Mesendoderm (in vitro differentiated cells): ENCODE data around the gene NFXL1.
A peak's percentile ranks its signal among the peaks of the same experiment; 100 is the strongest.
"Not testable (repeated sequence)": the region's sequence is repeated elsewhere in the genome, so short reads cannot be mapped to it uniquely, and the experiment has no call there.

Experiments used
- DNase-seq: peaks from one replicate; pipeline ENCODE4 v3.0.0; 2013
- H2AK5ac ChIP-seq: 2 replicates; pipeline ENCODE4 v1.6.1; 2013; ENCODE audit warnings: low read length, inconsistent platforms
- H2BK120ac ChIP-seq: 2 replicates; pipeline ENCODE4 v1.6.1; 2013; ENCODE audit warnings: low read depth, mild to moderate bottlenecking, low read length, moderate library complexity, mixed read lengths
- H2BK15ac ChIP-seq: replicated peaks from 2 replicates; pipeline ENCODE4 v1.6.1; 2013; ENCODE audit warnings: low read depth, mild to moderate bottlenecking, moderate library complexity
- H2BK5ac ChIP-seq: 2 replicates; pipeline ENCODE4 v1.6.1; 2013; ENCODE audit warnings: low read length, inconsistent platforms
- H3K18ac ChIP-seq: 2 replicates; pipeline ENCODE4 v1.6.1; 2013; ENCODE audit warnings: mild to moderate bottlenecking, low read length, mixed read lengths
- H3K23ac ChIP-seq: one replicate; pipeline ENCODE4 v1.6.1; 2013; ENCODE audit warnings: low read length
- H3K27ac ChIP-seq: 2 replicates; pipeline ENCODE4 v1.5.1; 2013; ENCODE audit warnings: low read depth, mild to moderate bottlenecking, inconsistent platforms, low read length, moderate library complexity
- H3K27me3 ChIP-seq: 2 replicates; pipeline ENCODE4 v1.6.1; 2013; ENCODE audit warnings: low read length, control low read depth, mild to moderate bottlenecking, inconsistent platforms; ENCODE audit not compliant: insufficient read depth, poor library complexity
- H3K36me3 ChIP-seq: 2 replicates; pipeline ENCODE4 v1.6.1; 2013; ENCODE audit warnings: low read length, inconsistent platforms; ENCODE audit not compliant: control insufficient read depth, insufficient read depth
- H3K4ac ChIP-seq: one replicate; pipeline ENCODE4 v1.6.1; 2013; ENCODE audit warnings: low read depth, mild to moderate bottlenecking, low read length, moderate library complexity
- H3K4me1 ChIP-seq: 2 replicates; pipeline ENCODE4 v1.6.1; 2013; ENCODE audit warnings: low read depth, low read length, inconsistent platforms; ENCODE audit not compliant: control insufficient read depth
- H3K4me2 ChIP-seq: 2 replicates; pipeline ENCODE4 v1.6.1; 2013; ENCODE audit warnings: low read length
- H3K4me3 ChIP-seq: 2 replicates; pipeline ENCODE4 v1.5.1; 2013; ENCODE audit warnings: mild to moderate bottlenecking, low read length
- H3K56ac ChIP-seq: one replicate; pipeline ENCODE4 v1.6.1; 2013; ENCODE audit warnings: low read length
- H3K79me1 ChIP-seq: 2 replicates; pipeline ENCODE4 v1.6.1; 2013; ENCODE audit warnings: low read length, inconsistent platforms
- H3K79me2 ChIP-seq: 2 replicates; pipeline ENCODE4 v1.6.1; 2013; ENCODE audit warnings: mild to moderate bottlenecking, low read length; ENCODE audit not compliant: control insufficient read depth, insufficient read depth
- H3K9ac ChIP-seq: 2 replicates; pipeline ENCODE4 v1.6.1; 2013; ENCODE audit warnings: low read length, inconsistent platforms
- H4K5ac ChIP-seq: one replicate; pipeline ENCODE4 v1.6.1; 2013; ENCODE audit warnings: low read length
- H4K8ac ChIP-seq: one replicate; pipeline ENCODE4 v1.6.1; 2013; ENCODE audit warnings: low read depth, mild to moderate bottlenecking, control low read depth, low read length, moderate library complexity
- WGBS: extraction: QIAGEN DNeasy Blood & Tissue Kit; methylation state at CpG from one replicate; pipeline ENCODE4 v1.1.7; 2013; ENCODE audit warnings: low lambda C conversion rate, missing lambda C conversion rate; ENCODE audit not compliant: insufficient coverage; ENCODE audit errors: extremely low coverage; 5-methylcytosine and 5-hydroxymethylcytosine counted together

NFXL1 gene

DNA sequence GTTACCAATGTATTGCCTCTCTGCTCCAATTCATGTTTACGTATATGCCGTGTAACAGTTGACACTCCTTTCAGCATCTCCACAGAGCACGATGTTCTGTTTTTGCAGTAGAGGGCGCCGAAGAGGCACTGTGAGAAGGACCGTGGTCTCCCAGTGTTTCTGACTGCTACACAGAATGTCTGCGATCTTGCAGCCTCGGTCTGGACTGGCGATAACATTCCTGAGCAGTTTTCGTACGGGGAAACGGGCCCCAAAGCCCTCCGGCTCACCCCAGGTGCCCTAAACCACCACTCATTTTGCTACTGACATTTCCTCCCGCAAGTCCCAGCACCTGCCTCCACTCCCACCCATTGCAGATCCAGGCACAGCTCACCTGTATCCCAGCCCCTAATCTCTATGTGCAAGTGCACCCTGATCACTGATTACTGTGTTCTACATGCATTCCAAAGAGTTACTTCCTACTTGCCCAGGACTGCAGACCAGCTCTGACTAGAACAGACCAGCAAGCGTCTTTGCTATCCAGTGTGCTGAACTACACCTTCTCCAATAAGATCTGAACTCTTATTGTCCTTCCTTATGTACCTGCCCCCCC lies 12.4 kb upstream of the NFXL1 start:
- no CpG with 5 or more reads among the region's 15 CpGs for WGBS
- Histone ChIP-seq H3K18ac (no peak overlapping the region), H3K9ac (no peak overlapping the region), H3K4me2 (peak overlapping the region; percentile 25), H4K8ac (no peak overlapping the region), H3K56ac (peak overlapping the region; percentile 7), H2BK120ac (no peak overlapping the region), H3K4me3 (no peak overlapping the region), H3K79me2 (no peaks in the 10 kb centered on the region), H3K79me1 (no peaks in the 10 kb centered on the region), H3K27me3 (no peaks in the 10 kb centered on the region), H3K4me1 (no peaks in the 10 kb centered on the region), H2BK5ac (no peak overlapping the region), H3K36me3 (no peaks in the 10 kb centered on the region), H2AK5ac (no peak overlapping the region), H3K4ac (no peak overlapping the region), H3K23ac (no peak overlapping the region), H2BK15ac (no peak overlapping the region), H4K5ac (no peak overlapping the region), H3K27ac (no peak overlapping the region)
- DNase-seq, result peak; percentile 87

DNA sequence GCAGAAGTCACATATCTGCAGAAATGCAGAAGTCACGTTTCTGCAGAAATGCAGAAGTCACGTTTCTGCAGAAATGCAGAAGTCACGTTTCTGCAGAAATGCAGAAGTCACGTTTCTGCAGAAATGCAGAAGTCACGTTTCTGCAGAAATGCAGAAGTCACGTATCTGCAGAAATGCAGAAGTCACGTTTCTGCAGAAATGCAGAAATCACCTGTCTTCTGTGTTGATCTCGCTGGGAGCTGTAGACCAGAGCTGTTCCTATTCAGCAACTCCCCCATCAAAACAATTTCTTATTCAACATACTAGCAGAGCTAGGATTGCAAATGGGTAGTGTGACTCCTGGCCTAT lies 8.9 kb upstream of the NFXL1 start:
- H3K4me3 ChIP-seq, H3K18ac ChIP-seq, H3K4me2 ChIP-seq, H3K27ac ChIP-seq, H3K23ac ChIP-seq, H3K4me1 ChIP-seq, H2BK15ac ChIP-seq, H3K79me2 ChIP-seq, H3K56ac ChIP-seq, H4K5ac ChIP-seq, H4K8ac ChIP-seq, H3K27me3 ChIP-seq, H2AK5ac ChIP-seq, H2BK5ac ChIP-seq, DNase-seq, H3K36me3 ChIP-seq, H3K9ac ChIP-seq, H3K79me1 ChIP-seq, H2BK120ac ChIP-seq, H3K4ac ChIP-seq: not testable (repeated sequence)
- WGBS, result no CpG with 5 or more reads among the region's 8 CpGs

DNA sequence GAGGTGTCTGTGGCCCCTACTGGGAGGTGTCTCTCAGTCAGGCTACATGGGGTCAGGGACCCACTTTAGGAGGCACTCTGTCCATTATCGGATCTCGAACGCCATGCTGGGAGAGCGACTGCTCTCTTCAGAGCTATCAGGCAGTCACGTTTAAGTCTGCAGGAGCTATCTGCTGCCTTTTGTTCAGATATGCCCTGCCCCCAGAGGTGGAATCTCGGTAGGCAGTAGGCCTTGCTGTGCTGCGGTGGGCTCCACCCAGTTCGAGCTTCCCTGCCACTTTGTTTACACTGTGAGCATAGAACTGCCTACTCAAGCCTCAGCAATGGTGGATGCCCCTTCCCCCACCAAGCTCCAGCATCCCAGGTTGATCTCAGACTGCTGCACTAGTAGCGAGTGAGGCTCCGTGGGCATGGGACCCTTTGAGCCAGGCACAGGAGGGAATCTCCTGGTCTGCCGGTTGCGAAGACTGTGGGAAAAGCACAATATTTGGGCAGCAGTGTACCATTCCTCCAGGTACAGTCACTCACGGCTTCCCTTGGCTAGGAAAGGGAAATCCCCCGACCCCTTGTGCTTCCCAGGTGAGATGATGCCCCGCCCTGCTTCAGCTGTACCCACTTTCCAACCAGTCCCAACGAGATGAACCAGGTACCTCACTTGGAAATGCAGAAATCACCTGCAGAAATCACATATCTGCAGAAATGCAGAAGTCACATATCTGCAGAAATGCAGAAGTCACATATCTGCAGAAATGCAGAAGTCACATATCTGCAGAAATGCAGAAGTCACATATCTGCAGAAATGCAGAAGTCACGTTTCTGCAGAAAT lies 8.3 kb upstream of the NFXL1 start:
- not testable (repeated sequence) for H3K18ac ChIP-seq, H3K27me3 ChIP-seq, H2AK5ac ChIP-seq, H4K8ac ChIP-seq, H2BK15ac ChIP-seq, H3K79me2 ChIP-seq, H3K27ac ChIP-seq, H2BK5ac ChIP-seq, H4K5ac ChIP-seq, H3K36me3 ChIP-seq, H3K9ac ChIP-seq, H3K4me2 ChIP-seq, H2BK120ac ChIP-seq, H3K4ac ChIP-seq, H3K79me1 ChIP-seq, H3K4me1 ChIP-seq, H3K23ac ChIP-seq, H3K4me3 ChIP-seq
- peak overlapping the region; percentile 34 for H3K56ac ChIP-seq
- peak; percentile 53 for DNase-seq
- WGBS, result no CpG with 5 or more reads among the region's 17 CpGs

DNA sequence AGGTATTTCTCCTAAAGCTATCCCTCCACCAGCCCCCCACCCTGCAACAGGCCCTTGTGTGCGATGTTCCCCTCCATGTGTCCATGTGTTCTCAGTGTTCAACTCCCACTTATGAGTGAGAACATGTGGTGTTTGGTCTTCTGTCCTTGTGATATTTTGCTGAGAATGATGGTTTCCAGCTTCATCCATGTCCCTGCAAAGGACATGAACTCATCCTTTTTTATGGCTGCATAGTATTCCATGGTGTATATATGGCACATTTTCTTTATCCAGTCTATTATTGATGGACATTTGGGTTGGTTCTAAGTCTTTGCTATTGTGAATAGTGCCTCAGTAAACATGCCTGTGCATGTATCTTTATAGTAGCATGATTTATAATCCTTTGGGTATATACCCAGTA lies 2.8 kb upstream of the NFXL1 start:
- not testable (repeated sequence) for H3K79me1 ChIP-seq, H3K27me3 ChIP-seq, H3K9ac ChIP-seq, H3K27ac ChIP-seq, H4K8ac ChIP-seq, H3K23ac ChIP-seq, H3K4ac ChIP-seq, H3K36me3 ChIP-seq, H3K4me2 ChIP-seq, H3K18ac ChIP-seq, H2AK5ac ChIP-seq, H2BK120ac ChIP-seq, H3K4me1 ChIP-seq, H3K79me2 ChIP-seq, H2BK15ac ChIP-seq, H3K4me3 ChIP-seq, H3K56ac ChIP-seq, H4K5ac ChIP-seq, DNase-seq, H2BK5ac ChIP-seq
- no CpG with 5 or more reads among the region's 1 CpG for WGBS

DNA sequence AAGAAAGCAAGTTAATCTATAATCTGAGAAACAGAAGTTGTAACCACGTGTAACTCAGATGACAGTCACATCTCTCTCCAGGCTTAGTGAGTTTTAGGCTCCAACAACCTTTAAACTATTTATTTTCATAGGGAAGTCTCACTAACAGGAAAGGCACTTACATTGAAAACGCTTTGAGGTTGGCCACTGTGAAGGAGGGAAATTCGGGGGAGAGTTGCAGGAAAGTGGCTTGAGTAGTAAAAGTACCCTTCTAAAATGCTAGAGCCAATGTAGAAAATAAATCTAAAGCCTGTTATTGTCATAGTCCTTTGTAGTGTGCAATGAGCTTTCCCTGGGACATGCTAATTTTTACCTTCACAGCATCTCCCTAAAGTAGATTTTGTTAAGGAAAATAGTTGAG lies 995 bp upstream of the NFXL1 start:
- Histone ChIP-seq H2BK5ac (no peak overlapping the region), H3K4me1 (no peaks in the 10 kb centered on the region), H3K79me2 (peaks cover 17% of the 10 kb centered on the region), H3K18ac (no peak overlapping the region), H2BK15ac (no peak overlapping the region), H2AK5ac (no peak overlapping the region), H3K4me3 (no peak overlapping the region), H4K8ac (no peak overlapping the region), H2BK120ac (no peak overlapping the region), H3K9ac (no peak overlapping the region), H3K27me3 (no peaks in the 10 kb centered on the region), H3K23ac (no peak overlapping the region), H3K36me3 (no peaks in the 10 kb centered on the region), H4K5ac (no peak overlapping the region), H3K56ac (no peak overlapping the region), H3K4me2 (no peak overlapping the region), H3K79me1 (no peaks in the 10 kb centered on the region), H3K4ac (no peak overlapping the region), H3K27ac (no peak overlapping the region)
- WGBS, result no CpG with 5 or more reads among the region's 3 CpGs
- no peak for DNase-seq

DNA sequence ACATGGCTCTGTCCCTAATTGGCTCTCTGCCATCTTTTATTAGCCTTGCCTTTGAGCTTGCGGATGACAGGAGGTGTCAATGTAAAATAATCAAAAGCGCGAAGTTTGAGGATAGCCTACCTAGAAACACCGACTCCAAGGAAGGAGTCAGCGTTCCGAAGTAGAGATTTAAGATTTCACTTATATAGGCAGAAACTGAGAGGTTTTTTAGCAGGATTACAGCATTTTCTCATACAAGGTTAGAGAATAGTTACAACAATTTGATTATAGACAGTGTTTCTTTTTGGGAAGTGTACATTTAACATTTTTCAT lies 499 bp upstream of the NFXL1 start:
- H2BK120ac ChIP-seq, result no peak overlapping the region
- H3K18ac ChIP-seq, result no peak overlapping the region
- H3K4me2 ChIP-seq, result peak overlapping the region; percentile 94
- peak overlapping the region; percentile 95 for H3K4me3 ChIP-seq
- no peaks in the 10 kb centered on the region for H3K36me3 ChIP-seq
- H3K9ac ChIP-seq, result peak overlapping the region; percentile 85
- H3K79me1 ChIP-seq, result no peaks in the 10 kb centered on the region
- no peak overlapping the region for H3K27ac ChIP-seq
- no peak for DNase-seq
- no peak overlapping the region for H4K5ac ChIP-seq
- H2BK5ac ChIP-seq, result no peak overlapping the region
- peaks cover 21% of the 10 kb centered on the region for H3K79me2 ChIP-seq
- H3K56ac ChIP-seq, result peak overlapping the region; percentile 96
- no peak overlapping the region for H4K8ac ChIP-seq
- no peak overlapping the region for H2AK5ac ChIP-seq
- no peaks in the 10 kb centered on the region for H3K27me3 ChIP-seq
- H3K4me1 ChIP-seq, result no peaks in the 10 kb centered on the region
- no peak overlapping the region for H3K23ac ChIP-seq
- no peak overlapping the region for H3K4ac ChIP-seq
- no CpG with 5 or more reads among the region's 6 CpGs for WGBS
- H2BK15ac ChIP-seq, result no peak overlapping the region
